HL-60 (cell line): Measurements from ENCODE around the gene GASK1A.

Experiments
- DNase-seq, 2 experiments: peaks; one replicate each; pipeline ENCODE4 v3.0.0-alpha.2; 2010 to 2020; ENCODE audit warnings: low read depth in 1 of 2, low spot score in 1 of 2
- H3K27ac ChIP-seq: fragments of 250-450 bp; sonication (Bioruptor Pico); replicated peaks from 2 replicates; pipeline ENCODE4 v1.5.1; 2020; ENCODE audit warnings: mild to moderate bottlenecking, moderate library complexity
- H3K27me3 ChIP-seq: fragments of 250-450 bp; sonication (Bioruptor Pico); 2 replicates; pipeline ENCODE4 v1.5.1; 2021; ENCODE audit warnings: mild to moderate bottlenecking, moderate library complexity; ENCODE audit not compliant: insufficient read depth, poor library complexity, severe bottlenecking
- H3K4me3 ChIP-seq: replicated peaks from 2 replicates; pipeline ENCODE4 v1.5.1; 2011; ENCODE audit warnings: mild to moderate bottlenecking, control low read depth, low read length; ENCODE audit not compliant: insufficient read depth
- GABPA ChIP-seq: IDR thresholded peaks from 2 replicates; pipeline ENCODE4 v1.6.1; 2012; ENCODE audit warnings: low read depth
- POLR2AphosphoS5 ChIP-seq: IDR thresholded peaks from 2 replicates; pipeline ENCODE4 v1.6.1; 2012; ENCODE audit warnings: low read depth
- SPI1 ChIP-seq: IDR thresholded peaks from 2 replicates; pipeline ENCODE4 v1.6.1; 2012; ENCODE audit warnings: low read depth, mild to moderate bottlenecking, borderline replicate concordance
- TF ChIP-seq, protein P1 (sequence below): IDR thresholded peaks from one replicate; pipeline ENCODE4 v1.5.1; 2011; ENCODE audit warnings: low read length, control low read depth, inconsistent platforms; ENCODE audit not compliant: insufficient read depth
- TF ChIP-seq, protein P2 (sequence below): IDR thresholded peaks from 2 replicates; pipeline ENCODE4 v1.6.1; 2012; ENCODE audit warnings: low read depth; ENCODE audit not compliant: insufficient replicate concordance

The GASK1A gene

DNA sequence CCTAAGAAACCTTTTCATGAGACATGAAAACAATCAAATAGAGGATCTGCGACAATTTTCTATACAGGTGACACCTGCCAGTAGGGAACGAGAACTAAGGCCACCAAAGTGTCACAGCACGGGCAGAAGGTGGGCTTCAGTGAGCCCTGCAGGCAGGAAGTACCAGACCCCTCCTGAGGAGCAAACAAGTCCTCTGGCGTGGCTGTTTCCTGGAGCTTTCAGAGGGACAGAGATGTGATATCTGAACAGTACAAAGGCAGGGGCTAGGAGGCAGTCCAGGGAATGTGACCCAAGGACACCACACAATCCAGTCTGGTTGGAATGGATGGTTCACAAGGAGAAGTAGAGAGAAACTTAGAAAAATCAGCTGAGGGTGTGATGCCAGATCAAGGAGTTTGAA is 110.0 kb downstream of the GASK1A start:
- DNase-seq: no peak
- Histone ChIP-seq H3K4me3 (no peak overlapping the region), H3K27ac (no peak overlapping the region), H3K27me3 (no peaks in the 10 kb centered on the region)
- TF ChIP-seq POLR2AphosphoS5 (no peak), SPI1 (no peak), GABPA (no peak)
- TF ChIP-seq, protein P1, sequence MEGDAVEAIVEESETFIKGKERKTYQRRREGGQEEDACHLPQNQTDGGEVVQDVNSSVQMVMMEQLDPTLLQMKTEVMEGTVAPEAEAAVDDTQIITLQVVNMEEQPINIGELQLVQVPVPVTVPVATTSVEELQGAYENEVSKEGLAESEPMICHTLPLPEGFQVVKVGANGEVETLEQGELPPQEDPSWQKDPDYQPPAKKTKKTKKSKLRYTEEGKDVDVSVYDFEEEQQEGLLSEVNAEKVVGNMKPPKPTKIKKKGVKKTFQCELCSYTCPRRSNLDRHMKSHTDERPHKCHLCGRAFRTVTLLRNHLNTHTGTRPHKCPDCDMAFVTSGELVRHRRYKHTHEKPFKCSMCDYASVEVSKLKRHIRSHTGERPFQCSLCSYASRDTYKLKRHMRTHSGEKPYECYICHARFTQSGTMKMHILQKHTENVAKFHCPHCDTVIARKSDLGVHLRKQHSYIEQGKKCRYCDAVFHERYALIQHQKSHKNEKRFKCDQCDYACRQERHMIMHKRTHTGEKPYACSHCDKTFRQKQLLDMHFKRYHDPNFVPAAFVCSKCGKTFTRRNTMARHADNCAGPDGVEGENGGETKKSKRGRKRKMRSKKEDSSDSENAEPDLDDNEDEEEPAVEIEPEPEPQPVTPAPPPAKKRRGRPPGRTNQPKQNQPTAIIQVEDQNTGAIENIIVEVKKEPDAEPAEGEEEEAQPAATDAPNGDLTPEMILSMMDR: no peak
- TF ChIP-seq, protein P2, sequence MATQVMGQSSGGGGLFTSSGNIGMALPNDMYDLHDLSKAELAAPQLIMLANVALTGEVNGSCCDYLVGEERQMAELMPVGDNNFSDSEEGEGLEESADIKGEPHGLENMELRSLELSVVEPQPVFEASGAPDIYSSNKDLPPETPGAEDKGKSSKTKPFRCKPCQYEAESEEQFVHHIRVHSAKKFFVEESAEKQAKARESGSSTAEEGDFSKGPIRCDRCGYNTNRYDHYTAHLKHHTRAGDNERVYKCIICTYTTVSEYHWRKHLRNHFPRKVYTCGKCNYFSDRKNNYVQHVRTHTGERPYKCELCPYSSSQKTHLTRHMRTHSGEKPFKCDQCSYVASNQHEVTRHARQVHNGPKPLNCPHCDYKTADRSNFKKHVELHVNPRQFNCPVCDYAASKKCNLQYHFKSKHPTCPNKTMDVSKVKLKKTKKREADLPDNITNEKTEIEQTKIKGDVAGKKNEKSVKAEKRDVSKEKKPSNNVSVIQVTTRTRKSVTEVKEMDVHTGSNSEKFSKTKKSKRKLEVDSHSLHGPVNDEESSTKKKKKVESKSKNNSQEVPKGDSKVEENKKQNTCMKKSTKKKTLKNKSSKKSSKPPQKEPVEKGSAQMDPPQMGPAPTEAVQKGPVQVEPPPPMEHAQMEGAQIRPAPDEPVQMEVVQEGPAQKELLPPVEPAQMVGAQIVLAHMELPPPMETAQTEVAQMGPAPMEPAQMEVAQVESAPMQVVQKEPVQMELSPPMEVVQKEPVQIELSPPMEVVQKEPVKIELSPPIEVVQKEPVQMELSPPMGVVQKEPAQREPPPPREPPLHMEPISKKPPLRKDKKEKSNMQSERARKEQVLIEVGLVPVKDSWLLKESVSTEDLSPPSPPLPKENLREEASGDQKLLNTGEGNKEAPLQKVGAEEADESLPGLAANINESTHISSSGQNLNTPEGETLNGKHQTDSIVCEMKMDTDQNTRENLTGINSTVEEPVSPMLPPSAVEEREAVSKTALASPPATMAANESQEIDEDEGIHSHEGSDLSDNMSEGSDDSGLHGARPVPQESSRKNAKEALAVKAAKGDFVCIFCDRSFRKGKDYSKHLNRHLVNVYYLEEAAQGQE: no peak

DNA sequence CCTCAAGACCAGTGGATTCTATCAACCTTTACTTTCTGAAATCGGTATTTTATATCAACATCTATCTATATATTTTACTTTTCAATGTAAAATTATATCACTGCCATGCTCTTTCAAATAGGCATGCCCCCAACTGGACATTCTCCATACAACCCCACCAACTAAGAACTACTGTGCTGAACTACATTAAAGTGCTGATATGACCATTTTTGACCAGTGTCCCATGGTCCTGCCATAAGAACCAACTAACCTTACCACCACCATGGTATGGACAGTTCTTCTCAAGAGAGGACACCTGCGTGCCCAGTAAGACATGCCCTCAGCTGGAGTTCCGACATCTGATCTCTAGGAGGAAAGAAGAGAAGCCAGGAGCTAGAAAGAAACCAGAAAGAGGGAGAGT is 111.1 kb downstream of the GASK1A start:
- Histone ChIP-seq H3K27ac (no peak overlapping the region), H3K4me3 (no peak overlapping the region), H3K27me3 (no peaks in the 10 kb centered on the region)
- TF ChIP-seq SPI1 (no peak), GABPA (no peak), POLR2AphosphoS5 (no peak)
- TF ChIP-seq, protein P1: no peak
- TF ChIP-seq, protein P2: no peak
- no peak for DNase-seq

DNA sequence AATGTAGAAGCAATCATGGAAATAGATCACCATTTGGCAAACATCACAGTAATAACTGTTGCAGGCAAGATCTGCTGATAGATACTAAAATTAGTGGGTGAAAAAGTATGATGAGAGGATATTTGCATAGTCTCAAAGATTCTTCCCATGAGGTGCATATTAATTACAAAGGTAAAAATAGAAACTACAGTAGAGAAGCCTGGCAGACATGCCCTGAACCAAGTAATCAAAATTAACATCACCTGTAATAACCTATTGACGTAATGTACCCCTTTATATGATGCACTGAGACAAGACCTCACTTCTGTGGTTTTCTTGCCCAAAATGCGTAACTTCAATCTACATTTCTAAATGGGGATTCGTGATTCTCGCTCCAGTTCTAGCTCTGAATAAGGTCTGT is 112.4 kb downstream of the GASK1A start:
- DNase-seq: no peak
- no peak for TF ChIP-seq GABPA
- TF ChIP-seq, protein P1: no peak
- no peak for TF ChIP-seq POLR2AphosphoS5
- TF ChIP-seq SPI1: no peak
- TF ChIP-seq, protein P2: no peak
- Histone ChIP-seq H3K4me3 (no peak overlapping the region), H3K27me3 (no peaks in the 10 kb centered on the region), H3K27ac (no peak overlapping the region)
